Bone marrow (tissue), 2 donors: Measurements from ENCODE around the gene LMF1.
"Not testable (repeated sequence)": the region's sequence is repeated elsewhere in the genome, so short reads cannot be mapped to it uniquely, and the experiment has no call there.

Source experiments
- DNase-seq, 2 donors: peaks; one replicate each; lab custom pipeline; 2025; lab: John Stamatoyannopoulos, UW

LMF1 gene

GRCh38 chr16:895371-895770 lies 75.4 kb downstream of the LMF1 start:
- DNase-seq = no peak

GRCh38 chr16:894841-895240 lies 75.9 kb downstream of the LMF1 start:
- no peak for DNase-seq

- DNase-seq = no peak
Measured at GRCh38 chr16:894136-894535, 76.6 kb downstream of the LMF1 start.

GRCh38 chr16:893360-893759 lies 77.4 kb downstream of the LMF1 start:
- DNase-seq = no peak

GRCh38 chr16:892536-893255 lies 78.1 kb downstream of the LMF1 start:
- no peak for DNase-seq

GRCh38 chr16:892006-892405 lies 78.8 kb downstream of the LMF1 start:
- DNase-seq = no peak

GRCh38 chr16:891353-891740 lies 79.4 kb downstream of the LMF1 start:
- DNase-seq = no peak

DNA sequence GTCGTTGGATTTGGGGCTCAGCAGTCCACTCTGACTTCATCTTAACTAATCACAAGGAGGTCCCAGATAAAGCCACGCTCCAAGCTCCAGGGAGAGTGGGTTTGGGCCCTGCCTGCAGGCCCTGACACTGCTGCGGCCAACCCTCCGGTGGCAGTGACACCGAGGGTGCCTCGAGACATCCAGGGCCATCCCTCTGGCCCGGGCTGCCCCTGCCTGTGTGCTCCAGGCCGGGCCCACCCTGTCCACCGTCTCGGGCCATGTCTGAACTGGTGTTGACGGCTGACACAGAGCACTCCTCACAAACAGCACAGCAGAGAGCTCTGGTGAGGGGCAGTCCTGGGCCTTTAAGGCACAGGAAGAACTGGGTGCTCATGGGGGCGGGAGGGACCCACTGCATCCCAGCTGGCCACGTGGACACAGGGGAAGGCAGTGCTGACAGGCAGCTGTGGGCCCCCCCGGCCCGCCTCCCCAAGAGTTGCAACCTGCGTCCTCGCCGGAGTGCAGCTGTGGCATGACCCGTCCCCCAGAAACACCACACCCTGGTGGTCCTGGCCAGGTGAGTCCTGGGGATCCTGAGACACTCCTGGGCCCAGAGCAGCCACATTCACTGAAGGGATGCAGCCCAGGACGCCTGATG lies 80.0 kb downstream of the LMF1 start:
- no peak for DNase-seq

DNA sequence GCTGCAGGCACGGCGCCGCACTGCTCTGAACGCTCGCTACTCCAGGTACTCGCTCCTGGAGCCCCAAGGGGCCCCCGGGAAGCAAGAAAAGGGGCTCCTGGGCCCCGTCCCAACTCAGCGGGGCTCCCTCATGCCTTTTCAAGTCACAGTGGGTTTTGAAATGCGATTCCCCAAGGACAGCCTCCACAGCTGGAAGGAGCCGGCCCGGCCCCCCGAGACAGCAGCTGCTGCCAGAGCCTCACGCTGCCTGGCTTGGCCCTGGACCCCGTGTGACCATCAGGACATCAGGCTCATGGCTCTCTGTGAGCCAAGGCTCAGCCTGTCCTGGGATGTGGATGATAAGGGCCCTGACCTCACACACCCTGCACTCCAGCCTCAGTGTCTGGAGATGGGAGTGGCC lies 80.6 kb downstream of the LMF1 start:
- no peak for DNase-seq

DNA sequence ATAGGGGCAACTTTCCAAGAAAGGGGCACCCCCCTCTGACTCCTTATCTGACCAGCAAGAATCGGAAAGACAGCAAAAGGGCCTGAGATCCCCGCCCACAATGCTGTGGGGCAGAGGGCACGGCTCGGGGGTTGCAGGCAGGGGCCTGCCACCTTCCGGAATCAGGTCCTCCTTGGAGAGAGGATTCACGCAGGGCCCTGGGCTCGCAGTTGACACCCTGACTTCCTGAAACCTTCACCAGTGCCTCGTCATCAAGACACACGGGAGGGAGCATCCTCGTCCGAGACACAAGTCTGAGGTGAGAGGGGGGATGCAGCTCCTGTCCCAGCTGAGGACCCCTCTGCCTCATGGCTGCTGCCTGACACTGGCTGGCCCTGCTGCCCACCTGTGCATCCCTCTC lies 81.2 kb downstream of the LMF1 start:
- no peak for DNase-seq

DNA sequence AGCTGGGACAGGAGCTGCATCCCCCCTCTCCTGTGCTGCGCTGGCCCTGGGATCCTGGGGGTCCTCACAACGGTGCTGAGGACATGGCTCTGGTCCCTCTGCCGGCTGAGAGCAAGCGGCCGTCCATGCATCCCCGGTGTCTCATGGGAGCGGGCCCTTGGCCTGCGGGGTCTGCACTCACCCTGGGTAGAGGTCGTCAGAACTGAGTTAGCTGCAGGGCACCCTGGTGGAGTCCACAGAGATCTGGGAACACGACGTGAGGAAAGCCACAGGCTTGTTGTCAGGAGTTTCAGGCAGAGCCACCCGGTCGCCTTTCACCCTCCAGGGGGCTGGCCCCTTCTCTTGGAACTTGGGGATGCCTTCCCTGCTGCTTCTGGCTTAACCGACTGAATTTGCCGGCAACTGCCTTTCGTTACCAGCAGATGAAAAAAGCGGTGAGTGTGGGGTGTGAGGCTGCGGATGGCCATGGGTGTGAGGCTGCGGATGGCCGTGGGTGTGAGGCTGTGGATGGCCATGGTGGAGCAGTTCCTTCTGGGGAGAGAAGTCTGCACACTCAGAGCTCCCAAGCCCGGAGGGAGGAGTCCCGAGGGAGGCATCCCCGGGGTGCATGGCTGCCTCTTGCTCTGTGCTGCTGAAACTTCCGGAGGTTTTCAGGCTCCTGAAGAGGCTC lies 81.7 kb downstream of the LMF1 start:
- no peak for DNase-seq

GRCh38 chr16:888456-888855 lies 82.3 kb downstream of the LMF1 start:
- not testable (repeated sequence) for DNase-seq

GRCh38 chr16:887846-888245 lies 82.9 kb downstream of the LMF1 start:
- DNase-seq = no peak

- DNase-seq = no peak
Measured at GRCh38 chr16:886802-887731, 83.7 kb downstream of the LMF1 start.

DNA sequence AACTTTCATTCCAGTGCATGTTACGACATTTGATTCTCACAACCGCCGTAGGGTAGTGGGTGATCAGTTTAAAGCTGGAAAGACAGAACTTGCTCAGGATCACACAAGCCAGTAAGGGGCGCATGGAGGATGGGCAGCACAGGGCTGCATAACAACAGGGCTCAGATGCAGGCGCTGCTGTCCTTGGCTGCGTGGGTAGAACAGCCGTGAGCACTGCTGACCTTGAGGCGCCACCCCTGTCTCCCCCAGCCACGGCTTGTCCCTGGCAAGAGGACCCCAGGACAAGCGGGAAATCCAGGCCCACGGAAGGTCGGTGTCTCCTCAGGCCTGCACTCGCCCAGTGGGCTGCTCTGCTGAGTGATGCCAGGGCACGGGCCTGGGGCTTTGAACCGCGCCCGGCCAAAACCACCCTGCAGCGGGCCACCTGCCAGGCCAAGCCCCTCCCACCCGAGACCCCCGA lies 84.7 kb downstream of the LMF1 start:
- DNase-seq = no peak

DNA sequence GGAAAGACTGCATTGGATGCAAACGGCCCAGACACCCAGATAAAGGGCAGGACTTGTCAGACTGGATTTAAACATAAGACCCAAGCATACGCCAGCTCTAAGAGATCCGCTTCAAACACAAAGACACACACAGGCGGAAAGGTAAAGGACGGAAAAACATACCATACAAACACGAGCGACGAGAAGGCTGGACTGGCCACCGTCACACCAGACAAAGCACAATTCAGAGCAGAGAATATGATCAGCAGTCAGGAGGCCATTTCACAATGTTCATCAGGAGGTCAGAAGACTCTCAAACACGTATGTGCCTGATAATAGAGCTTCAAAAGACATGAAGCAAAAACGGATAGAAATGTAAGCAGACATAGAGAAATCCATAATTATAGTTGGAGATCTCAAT lies 85.4 kb downstream of the LMF1 start:
- no peak for DNase-seq

- no peak for DNase-seq
Measured at GRCh38 chr16:884232-884631, 86.6 kb downstream of the LMF1 start.

- no peak for DNase-seq
Measured at GRCh38 chr16:883781-884180, 87.0 kb downstream of the LMF1 start.

DNA sequence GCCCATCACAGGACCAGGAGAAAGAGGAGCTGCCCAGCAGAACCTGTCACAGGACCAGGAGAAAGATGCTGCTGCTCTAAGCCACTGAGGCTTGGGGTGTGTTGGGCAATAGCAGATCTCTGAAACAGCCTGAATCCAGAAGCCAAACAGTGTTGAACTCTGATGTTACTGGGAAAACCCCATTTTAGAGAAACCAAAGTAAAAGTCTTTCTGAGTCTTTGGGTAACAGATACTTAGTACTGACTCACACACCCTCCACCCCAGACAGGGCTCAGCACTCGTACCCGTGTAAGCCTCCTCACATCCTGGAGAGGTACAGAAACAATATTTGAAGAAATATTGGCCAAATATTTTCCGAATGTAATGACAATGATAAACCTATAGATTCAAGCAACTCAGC lies 87.4 kb downstream of the LMF1 start:
- DNase-seq = no peak

DNA sequence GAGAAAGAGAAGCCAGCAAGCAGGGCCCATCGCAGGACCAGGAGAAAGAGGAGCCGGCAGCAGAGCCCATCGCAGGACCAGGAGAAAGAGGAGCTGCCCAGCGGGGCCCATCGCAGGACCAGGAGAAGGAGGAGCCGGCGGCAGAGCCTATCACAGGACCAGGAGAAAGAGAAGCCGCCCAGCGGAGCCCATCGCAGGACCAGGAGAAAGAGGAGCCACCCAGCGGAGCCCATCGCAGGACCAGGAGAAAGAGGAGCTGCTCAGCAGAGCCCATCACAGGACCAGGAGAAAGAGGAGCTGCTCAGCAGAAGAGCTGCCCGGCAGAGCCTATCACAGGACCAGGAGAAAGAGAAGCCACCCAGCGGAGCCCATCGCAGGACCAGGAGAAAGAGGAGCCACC lies 88.1 kb downstream of the LMF1 start:
- not testable (repeated sequence) for DNase-seq

GRCh38 chr16:882256-882655 lies 88.5 kb downstream of the LMF1 start:
- no peak for DNase-seq
